NT2/D1 (cell line): ENCODE data around the gene DAPK2.

ENCODE experiments used
- SUZ12 ChIP-seq: IDR thresholded peaks from 2 replicates; pipeline ENCODE4 v1.6.1; 2011; ENCODE audit not compliant: insufficient read length, insufficient read depth; ENCODE audit errors: extremely low read depth
- YY1 ChIP-seq: IDR thresholded peaks from 2 replicates; pipeline ENCODE4 v1.6.1; 2011; ENCODE audit not compliant: insufficient read length, insufficient read depth
- ZNF274 ChIP-seq: IDR thresholded peaks from 2 replicates; pipeline ENCODE4 v1.6.1; 2011; ENCODE audit warnings: mild to moderate bottlenecking, low read depth, low read length

- TF ChIP-seq YY1: no peak
- no peak for TF ChIP-seq ZNF274
- TF ChIP-seq SUZ12: no peak
These were observed 12.0 kb upstream of the DAPK2 start for GRCh38 chr15:64058279-64058678.
